Type B pancreatic cell (in vitro differentiated cells): ENCODE measurements around the gene NIPAL4. TPM values are rescaled to one million over a fixed set of nuclear protein-coding genes. Genes with fewer than 3 reads are reported as not detected.

Source experiments
- DNase-seq: peaks from one replicate; pipeline ENCODE4 v3.0.0; 2021; ENCODE audit warnings: mixed read lengths; ENCODE audit not compliant: unreplicated experiment; ENCODE audit errors: extremely low spot score
- H3K27ac Mint-ChIP-seq: 2 replicates; pipeline ENCODE4 v1.8.0; 2021; ENCODE audit warnings: mild to moderate bottlenecking, mixed read lengths
- H3K27me3 Mint-ChIP-seq: 2 replicates; pipeline ENCODE4 v1.8.0; 2021; ENCODE audit warnings: mixed read lengths
- H3K36me3 Mint-ChIP-seq: 2 replicates; pipeline ENCODE4 v1.8.0; 2021; ENCODE audit warnings: mixed read lengths
- H3K4me1 Mint-ChIP-seq: one replicate; pipeline ENCODE4 v1.8.0; 2021; ENCODE audit warnings: mixed read lengths; ENCODE audit not compliant: unreplicated experiment
- H3K4me3 Mint-ChIP-seq: 2 replicates; pipeline ENCODE4 v1.8.0; 2021; ENCODE audit warnings: mild to moderate bottlenecking, mixed read lengths
- H3K9me3 Mint-ChIP-seq: 2 replicates; pipeline ENCODE4 v1.8.0; 2021; ENCODE audit warnings: mixed read lengths
- total RNA-seq: library from RNA; stranded (reverse); gene quantifications from 2 replicates; pipeline ENCODE4 v1.2.1, GENCODE V29; 2021; ENCODE audit warnings: low replicate concordance
- TF ChIP-seq, protein P1 (sequence below): fragments of 200-600 bp; sonication (generic); conservative IDR thresholded peaks from 2 replicates; pipeline ENCODE4 v1.5.0; 2021; ENCODE audit warnings: antibody characterized with exemption, mild to moderate bottlenecking

NIPAL4 gene
- total RNA-seq, 1 donor from 2014 or later = 0.46 TPM

- no peak overlapping the region for H3K27ac Mint-ChIP-seq
- no peak overlapping the region for H3K4me3 Mint-ChIP-seq
- no peak for DNase-seq
- no peaks in the 10 kb centered on the region for H3K9me3 Mint-ChIP-seq
- TF ChIP-seq, protein P1, sequence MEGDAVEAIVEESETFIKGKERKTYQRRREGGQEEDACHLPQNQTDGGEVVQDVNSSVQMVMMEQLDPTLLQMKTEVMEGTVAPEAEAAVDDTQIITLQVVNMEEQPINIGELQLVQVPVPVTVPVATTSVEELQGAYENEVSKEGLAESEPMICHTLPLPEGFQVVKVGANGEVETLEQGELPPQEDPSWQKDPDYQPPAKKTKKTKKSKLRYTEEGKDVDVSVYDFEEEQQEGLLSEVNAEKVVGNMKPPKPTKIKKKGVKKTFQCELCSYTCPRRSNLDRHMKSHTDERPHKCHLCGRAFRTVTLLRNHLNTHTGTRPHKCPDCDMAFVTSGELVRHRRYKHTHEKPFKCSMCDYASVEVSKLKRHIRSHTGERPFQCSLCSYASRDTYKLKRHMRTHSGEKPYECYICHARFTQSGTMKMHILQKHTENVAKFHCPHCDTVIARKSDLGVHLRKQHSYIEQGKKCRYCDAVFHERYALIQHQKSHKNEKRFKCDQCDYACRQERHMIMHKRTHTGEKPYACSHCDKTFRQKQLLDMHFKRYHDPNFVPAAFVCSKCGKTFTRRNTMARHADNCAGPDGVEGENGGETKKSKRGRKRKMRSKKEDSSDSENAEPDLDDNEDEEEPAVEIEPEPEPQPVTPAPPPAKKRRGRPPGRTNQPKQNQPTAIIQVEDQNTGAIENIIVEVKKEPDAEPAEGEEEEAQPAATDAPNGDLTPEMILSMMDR = no peak
- H3K36me3 Mint-ChIP-seq = peaks cover 11% of the 10 kb centered on the region
- peaks cover 11% of the 10 kb centered on the region for H3K4me1 Mint-ChIP-seq
- H3K27me3 Mint-ChIP-seq = no peaks in the 10 kb centered on the region
These were observed 46.1 kb downstream of the NIPAL4 start for GRCh38 chr5:157506066-157506590.

DNA sequence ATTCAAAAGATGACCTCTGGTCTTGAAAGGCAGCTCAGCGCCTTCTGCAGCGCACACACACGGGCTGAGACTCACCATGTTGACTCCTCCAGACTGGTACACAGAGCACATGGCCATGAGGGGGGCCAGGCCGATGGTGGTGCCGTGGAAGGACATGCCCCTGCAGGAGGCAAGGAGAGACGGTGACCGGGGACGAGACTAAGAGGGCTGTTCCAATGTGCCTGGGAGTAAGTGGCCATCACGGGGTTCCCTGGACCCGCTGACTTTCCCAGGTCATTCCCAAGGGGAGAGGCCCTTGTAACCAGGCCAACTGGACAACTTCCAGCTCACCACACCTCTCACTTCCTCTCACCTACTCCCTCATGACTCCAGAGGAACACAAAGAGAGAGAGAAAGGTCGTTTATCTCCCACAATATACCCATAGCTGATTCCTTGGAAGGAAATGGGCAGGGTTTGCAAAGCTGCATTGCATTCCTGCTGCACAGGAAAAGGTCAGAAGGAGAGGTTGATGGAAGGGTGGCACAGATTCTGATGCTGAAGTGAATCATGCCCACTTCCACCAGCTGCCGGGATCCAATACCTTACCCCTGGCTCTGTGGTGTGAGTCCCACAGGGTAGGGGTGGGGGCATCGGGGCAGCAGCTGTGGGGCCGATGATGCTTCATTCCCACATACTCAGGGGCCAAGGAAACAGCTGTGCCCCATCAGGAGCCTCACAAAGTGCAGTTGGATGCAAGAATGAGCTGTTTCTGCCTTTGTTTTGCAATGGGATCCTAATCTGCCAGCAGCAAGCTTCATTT, 47.2 kb downstream of the NIPAL4 start:
- TF ChIP-seq, protein P1 = no peak
- no peak for DNase-seq
- Mint-ChIP-seq H3K27ac (no peak overlapping the region), H3K4me3 (no peak overlapping the region), H3K4me1 (peaks cover 13% of the 10 kb centered on the region), H3K36me3 (peaks cover 13% of the 10 kb centered on the region), H3K27me3 (no peaks in the 10 kb centered on the region), H3K9me3 (no peaks in the 10 kb centered on the region)

DNA sequence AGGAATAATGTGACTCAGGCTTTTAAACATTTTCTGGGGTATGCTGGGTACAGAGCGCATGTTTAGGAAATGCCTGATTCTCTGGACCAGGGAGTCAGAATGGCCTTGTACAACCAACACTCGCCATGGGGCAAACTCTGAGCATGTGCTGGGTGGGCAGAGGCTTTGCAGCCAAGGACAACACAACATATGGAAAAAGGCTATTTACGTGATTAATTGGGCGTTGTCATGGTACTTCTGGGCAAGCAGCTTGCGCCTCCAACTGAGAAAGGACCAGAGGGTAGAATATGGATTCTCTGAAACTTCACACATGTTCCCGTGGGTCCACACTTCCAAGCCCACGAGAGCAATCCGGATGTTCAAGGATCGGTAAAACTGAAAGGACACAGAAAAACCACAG, 49.1 kb downstream of the NIPAL4 start:
- peaks cover 26% of the 10 kb centered on the region for H3K36me3 Mint-ChIP-seq
- peaks cover 15% of the 10 kb centered on the region for H3K4me1 Mint-ChIP-seq
- no peak for DNase-seq
- no peak overlapping the region for H3K4me3 Mint-ChIP-seq
- no peak overlapping the region for H3K27ac Mint-ChIP-seq
- no peaks in the 10 kb centered on the region for H3K9me3 Mint-ChIP-seq
- H3K27me3 Mint-ChIP-seq = peaks cover 4% of the 10 kb centered on the region
- TF ChIP-seq, protein P1 = no peak

DNA sequence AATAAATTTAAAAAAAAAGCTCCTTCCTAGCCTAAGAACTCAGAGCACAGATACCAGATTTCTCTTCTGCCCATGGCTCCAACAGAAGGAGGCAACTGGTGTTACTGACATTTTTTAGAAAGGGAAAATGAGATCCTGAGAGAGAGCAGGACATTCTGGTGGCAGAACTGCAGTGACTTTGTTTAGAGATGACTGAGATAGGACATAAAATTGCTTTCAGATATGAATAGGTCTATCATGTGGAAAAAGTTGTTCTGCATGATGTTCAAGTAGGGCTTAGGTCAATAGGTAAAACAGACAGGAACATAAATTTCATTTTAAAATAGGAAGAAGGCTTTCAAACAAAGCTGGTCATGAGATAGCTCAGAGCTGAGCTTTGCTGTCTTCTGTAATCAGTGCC, 49.6 kb downstream of the NIPAL4 start:
- peaks cover 15% of the 10 kb centered on the region for H3K4me1 Mint-ChIP-seq
- no peak overlapping the region for H3K27ac Mint-ChIP-seq
- TF ChIP-seq, protein P1 = no peak
- H3K27me3 Mint-ChIP-seq = peaks cover 4% of the 10 kb centered on the region
- no peak for DNase-seq
- H3K36me3 Mint-ChIP-seq = peaks cover 26% of the 10 kb centered on the region
- no peak overlapping the region for H3K4me3 Mint-ChIP-seq
- no peaks in the 10 kb centered on the region for H3K9me3 Mint-ChIP-seq

DNA sequence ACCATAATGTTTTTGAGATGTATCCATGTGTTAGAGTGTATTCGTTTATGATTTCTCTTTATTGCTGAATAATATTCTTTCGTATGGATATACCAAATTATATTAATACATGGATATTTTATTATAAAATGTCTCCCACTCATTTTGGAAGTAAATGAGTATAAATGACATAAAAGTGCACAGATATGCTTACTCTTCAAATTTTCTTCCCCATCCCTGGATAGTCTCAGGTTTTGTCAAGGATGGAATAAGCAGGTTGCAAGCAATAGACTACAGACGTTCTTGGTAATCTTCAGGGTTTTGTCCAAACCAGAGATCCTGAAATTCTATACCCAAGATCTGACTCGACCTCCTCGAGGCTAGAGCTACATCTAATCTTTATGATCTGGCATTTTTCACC, 50.7 kb downstream of the NIPAL4 start:
- peaks cover 15% of the 10 kb centered on the region for H3K4me1 Mint-ChIP-seq
- no peak for DNase-seq
- TF ChIP-seq, protein P1 = no peak
- H3K4me3 Mint-ChIP-seq = no peak overlapping the region
- no peaks in the 10 kb centered on the region for H3K9me3 Mint-ChIP-seq
- H3K36me3 Mint-ChIP-seq = peaks cover 26% of the 10 kb centered on the region
- peaks cover 4% of the 10 kb centered on the region for H3K27me3 Mint-ChIP-seq
- no peak overlapping the region for H3K27ac Mint-ChIP-seq
